PC-9 (cell line): ENCODE results near the gene CCDC60. TPM values are rescaled to one million over a fixed set of nuclear protein-coding genes. Genes with fewer than 3 reads are reported as not detected.

Source experiments
- BruUV-seq: library from RNA; stranded (reverse); fragments of 400-500 nt; replicated peaks from 2 replicates; lab custom pipeline; 2021; lab: Mats Ljungman, UMichigan
- CTCF ChIA-PET: fragments of 300-600 bp; sonication (Branson Sonifier 250); formaldehyde crosslinking; loops from one replicate; lab custom pipeline; 2022; ENCODE audit warnings: antibody characterized with exemption; lab: Charles Lee
- POLR2A ChIA-PET: fragments of 300-600 bp; sonication (Branson Sonifier 250); formaldehyde crosslinking; loops from one replicate; lab custom pipeline; 2022; ENCODE audit warnings: antibody characterized with exemption; ENCODE audit not compliant: unreplicated experiment; lab: Charles Lee
- DNase-seq, 2 experiments: peaks; one replicate each; pipeline versions ENCODE4 v3.0.0 to v3.0.0-alpha.2; 2015 to 2022; ENCODE audit warnings: mixed read lengths in 1 of 2
- H2AFZ ChIP-seq: fragments of 200-600 bp; sonication (generic); 2 replicates; pipeline ENCODE4 v1.8.1; 2017; ENCODE audit warnings: antibody characterized with exemption
- H3F3A ChIP-seq: fragments of 200-600 bp; sonication (generic); 2 replicates; pipeline ENCODE4 v1.8.1; 2017; ENCODE audit warnings: antibody characterized with exemption, mild to moderate bottlenecking, low read depth; ENCODE audit not compliant: insufficient read depth
- H3K27ac ChIP-seq: fragments of 200-600 bp; sonication (generic); 2 replicates; pipeline ENCODE4 v1.6.1; 2016; ENCODE audit warnings: mixed run types
- H3K27me3 ChIP-seq: fragments of 200-600 bp; sonication (generic); 2 replicates; pipeline ENCODE4 v1.6.1; 2016; ENCODE audit warnings: low read depth, mixed run types; ENCODE audit not compliant: insufficient read depth
- H3K36me3 ChIP-seq: fragments of 200-600 bp; sonication (generic); 2 replicates; pipeline ENCODE4 v1.6.1; 2016; ENCODE audit warnings: low read depth, mixed run types
- H3K4me1 ChIP-seq: fragments of 200-600 bp; sonication (generic); replicated peaks from 2 replicates; pipeline ENCODE4 v1.6.1; 2016; ENCODE audit warnings: mixed run types; ENCODE audit not compliant: insufficient read depth
- H3K4me2 ChIP-seq: fragments of 200-600 bp; sonication (generic); 2 replicates; pipeline ENCODE4 v1.6.1; 2017; ENCODE audit warnings: mixed run types
- H3K4me3 ChIP-seq: fragments of 200-600 bp; sonication (generic); 2 replicates; pipeline ENCODE4 v1.6.1; 2016; ENCODE audit warnings: mixed run types
- H3K79me2 ChIP-seq: fragments of 200-600 bp; sonication (generic); 2 replicates; pipeline ENCODE4 v1.6.1; 2017; ENCODE audit warnings: low read depth, mixed run types
- H3K9me2 ChIP-seq: fragments of 200-600 bp; sonication (generic); 2 replicates; pipeline ENCODE4 v1.8.1; 2017; ENCODE audit warnings: mild to moderate bottlenecking; ENCODE audit not compliant: insufficient read depth
- H3K9me3 ChIP-seq: fragments of 200-600 bp; sonication (generic); 2 replicates; pipeline ENCODE4 v1.8.1; 2016; ENCODE audit warnings: low read depth; ENCODE audit not compliant: insufficient read depth
- H4K20me1 ChIP-seq: fragments of 200-600 bp; sonication (generic); 2 replicates; pipeline ENCODE4 v1.8.1; 2017; ENCODE audit not compliant: insufficient read depth
- EZH2 ChIP-seq: fragments of 200-600 bp; sonication (generic); IDR thresholded peaks from 2 replicates; pipeline ENCODE4 v1.8.0; 2017; ENCODE audit warnings: antibody characterized with exemption, low read depth
- intact Hi-C: fragments of 100-400 bp; cut with micrococcal nuclease; formaldehyde crosslinking; loops from one replicate; pipeline ENCODE4 v1.10.0; 2022; ENCODE audit not compliant: unreplicated experiment
- total RNA-seq: library from RNA; stranded (reverse); gene quantifications from 2 replicates; pipeline ENCODE4 v1.2.3, GENCODE V29; 2021
- TF ChIP-seq, protein P1 (sequence below): fragments of 200-600 bp; sonication (generic); conservative IDR thresholded peaks from 2 replicates; pipeline ENCODE4 v1.6.1; 2017; ENCODE audit warnings: mixed run types, antibody characterized with exemption, mild to moderate bottlenecking, moderate library complexity

The CCDC60 gene
- total RNA-seq, 1 experiment from 2014 or later, result not detected

DNA sequence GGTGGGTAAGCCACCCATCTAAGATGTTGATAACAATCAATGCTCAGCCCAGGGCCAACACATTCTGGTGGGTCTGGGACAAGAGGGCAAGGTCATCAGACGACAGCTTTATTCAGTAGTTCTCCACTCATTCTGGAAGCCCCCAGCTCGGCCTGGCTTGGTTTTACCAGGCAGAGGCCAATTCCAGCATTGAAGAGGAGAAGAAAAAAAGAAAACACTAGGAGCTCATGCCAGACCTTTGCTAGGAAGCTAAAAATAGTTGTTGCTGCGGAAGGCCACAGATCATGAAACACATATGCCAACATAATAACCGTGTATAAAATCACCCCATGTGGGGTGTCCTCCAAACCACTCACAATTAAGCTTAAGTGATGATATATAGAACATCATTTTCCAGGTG is 44.4 kb downstream of the CCDC60 start:
- no peak for TF ChIP-seq EZH2
- TF ChIP-seq, protein P1, sequence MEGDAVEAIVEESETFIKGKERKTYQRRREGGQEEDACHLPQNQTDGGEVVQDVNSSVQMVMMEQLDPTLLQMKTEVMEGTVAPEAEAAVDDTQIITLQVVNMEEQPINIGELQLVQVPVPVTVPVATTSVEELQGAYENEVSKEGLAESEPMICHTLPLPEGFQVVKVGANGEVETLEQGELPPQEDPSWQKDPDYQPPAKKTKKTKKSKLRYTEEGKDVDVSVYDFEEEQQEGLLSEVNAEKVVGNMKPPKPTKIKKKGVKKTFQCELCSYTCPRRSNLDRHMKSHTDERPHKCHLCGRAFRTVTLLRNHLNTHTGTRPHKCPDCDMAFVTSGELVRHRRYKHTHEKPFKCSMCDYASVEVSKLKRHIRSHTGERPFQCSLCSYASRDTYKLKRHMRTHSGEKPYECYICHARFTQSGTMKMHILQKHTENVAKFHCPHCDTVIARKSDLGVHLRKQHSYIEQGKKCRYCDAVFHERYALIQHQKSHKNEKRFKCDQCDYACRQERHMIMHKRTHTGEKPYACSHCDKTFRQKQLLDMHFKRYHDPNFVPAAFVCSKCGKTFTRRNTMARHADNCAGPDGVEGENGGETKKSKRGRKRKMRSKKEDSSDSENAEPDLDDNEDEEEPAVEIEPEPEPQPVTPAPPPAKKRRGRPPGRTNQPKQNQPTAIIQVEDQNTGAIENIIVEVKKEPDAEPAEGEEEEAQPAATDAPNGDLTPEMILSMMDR, result no peak
- no peak for DNase-seq
- ChIA-PET POLR2A (no interaction called here), CTCF (no interaction called here)
- Histone ChIP-seq H3K79me2 (no peaks in the 10 kb centered on the region), H3K27me3 (peaks cover 47% of the 10 kb centered on the region; the same call in 1 of the 2 replicates), H3K27ac (no peak overlapping the region), H3K4me2 (no peak overlapping the region), H3K9me2 (no peaks in the 10 kb centered on the region), H3K4me3 (no peak overlapping the region), H3K9me3 (no peaks in the 10 kb centered on the region), H3K36me3 (no peaks in the 10 kb centered on the region), H2AFZ (no peak overlapping the region), H4K20me1 (no peaks in the 10 kb centered on the region), H3F3A (no peaks in the 10 kb centered on the region), H3K4me1 (no peaks in the 10 kb centered on the region)
- BruUV-seq, result no TSS peak
- intact Hi-C loops, result no loop called here

DNA sequence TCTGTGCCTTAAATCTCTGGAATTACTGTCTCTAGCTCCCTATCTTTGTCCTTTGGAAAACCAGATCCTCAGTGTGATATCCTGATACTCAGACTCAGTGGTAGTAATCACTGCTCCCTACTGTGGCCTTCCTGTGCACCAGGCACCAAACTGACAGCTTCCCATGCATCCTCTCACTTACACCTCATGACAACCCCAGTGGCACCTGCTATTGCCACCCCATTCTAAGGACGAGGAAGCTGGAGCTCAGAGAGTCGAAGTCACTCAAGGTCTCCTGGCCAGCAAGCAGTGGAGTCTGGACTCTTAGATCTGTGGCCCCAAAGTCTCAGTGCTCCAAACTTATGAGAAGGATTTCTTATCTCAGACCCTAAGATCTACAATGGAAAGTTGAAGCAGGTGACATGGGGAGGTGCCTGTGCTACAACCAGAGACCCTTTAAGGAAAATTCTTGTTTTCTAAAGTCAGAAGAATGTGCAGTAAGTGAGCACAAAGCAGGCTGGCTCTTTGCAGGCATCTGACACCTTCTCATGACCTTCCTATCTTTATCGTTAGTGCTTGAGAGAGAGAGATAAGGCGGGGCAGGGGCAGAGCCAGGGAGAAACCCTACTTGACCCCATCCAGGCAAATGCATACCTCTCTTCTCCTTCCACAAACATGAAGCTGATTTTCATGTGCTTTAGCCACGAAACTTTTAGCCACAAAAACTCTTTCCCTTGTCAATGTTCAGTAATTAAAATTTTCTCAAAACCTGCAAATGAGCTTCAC is 47.1 kb downstream of the CCDC60 start:
- Histone ChIP-seq H4K20me1 (no peaks in the 10 kb centered on the region), H3K27ac (no peak overlapping the region), H3K4me1 (no peaks in the 10 kb centered on the region), H2AFZ (no peak overlapping the region), H3K4me3 (no peak overlapping the region), H3K9me2 (no peaks in the 10 kb centered on the region), H3K79me2 (no peaks in the 10 kb centered on the region), H3K27me3 (peaks cover 44% of the 10 kb centered on the region), H3K36me3 (no peaks in the 10 kb centered on the region), H3K4me2 (no peak overlapping the region), H3F3A (no peaks in the 10 kb centered on the region), H3K9me3 (no peaks in the 10 kb centered on the region)
- ChIA-PET CTCF (no interaction called here), POLR2A (no interaction called here)
- TF ChIP-seq, protein P1, result no peak
- TF ChIP-seq EZH2, result no peak
- intact Hi-C loops, result no loop called here
- DNase-seq, result no peak
- no TSS peak for BruUV-seq

DNA sequence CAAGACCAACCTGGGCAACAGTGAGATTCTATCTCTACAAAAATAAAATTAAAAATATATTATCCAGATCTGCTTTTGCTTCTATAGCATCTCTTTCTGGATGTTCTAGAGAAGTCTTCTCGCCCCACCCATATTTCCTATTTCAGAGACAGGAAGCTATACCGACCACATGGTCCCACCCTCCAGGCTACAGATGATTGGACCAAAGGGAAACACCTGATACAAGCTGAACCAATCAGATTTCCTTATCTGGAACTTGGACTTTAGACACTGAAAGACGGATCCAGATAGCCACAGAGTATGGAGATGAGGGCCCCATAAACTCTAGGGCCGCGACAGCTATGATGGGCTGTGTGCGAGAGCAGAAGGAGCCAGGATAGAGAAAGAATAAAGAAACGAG is 48.7 kb downstream of the CCDC60 start:
- Histone ChIP-seq H3K27ac (no peak overlapping the region), H3K4me3 (no peak overlapping the region), H2AFZ (no peak overlapping the region), H3K79me2 (no peaks in the 10 kb centered on the region), H3K36me3 (no peaks in the 10 kb centered on the region), H3K4me2 (no peak overlapping the region), H3F3A (no peaks in the 10 kb centered on the region), H3K4me1 (no peaks in the 10 kb centered on the region), H3K27me3 (peaks cover 37% of the 10 kb centered on the region), H3K9me3 (no peaks in the 10 kb centered on the region), H3K9me2 (no peaks in the 10 kb centered on the region), H4K20me1 (no peaks in the 10 kb centered on the region)
- no peak for DNase-seq
- intact Hi-C loops, result no loop called here
- POLR2A ChIA-PET, result no interaction called here
- TF ChIP-seq EZH2, result no peak
- TF ChIP-seq, protein P1, result no peak
- CTCF ChIA-PET, result no interaction called here
- no TSS peak for BruUV-seq
